MG63 (cell line): ENCODE data around the gene LTBP1. TPM values are rescaled to one million over a fixed set of nuclear protein-coding genes. Genes with fewer than 3 reads are reported as not detected.
"Not testable (repeated sequence)": the region's sequence is repeated elsewhere in the genome, so short reads cannot be mapped to it uniquely, and the experiment has no call there.

Experiments
- DNase-seq: peaks from one replicate; pipeline ENCODE4 v3.0.0-alpha.2; 2020
- H3K27me3 ChIP-seq: fragments of 250-450 bp; sonication (Bioruptor Pico); 2 replicates; pipeline ENCODE4 v1.5.1; 2020; ENCODE audit warnings: mild to moderate bottlenecking, moderate library complexity
- H3K36me3 ChIP-seq: fragments of 250-450 bp; sonication (Bioruptor Pico); 2 replicates; pipeline ENCODE4 v1.5.1; 2020; ENCODE audit warnings: mild to moderate bottlenecking, moderate library complexity
- H3K4me3 ChIP-seq: fragments of 250-450 bp; sonication (Bioruptor Pico); 2 replicates; pipeline ENCODE4 v1.5.1; 2020; ENCODE audit warnings: mild to moderate bottlenecking, moderate library complexity
- H3K9me3 ChIP-seq: fragments of 250-450 bp; sonication (Bioruptor Pico); 2 replicates; pipeline ENCODE4 v1.5.1; 2020; ENCODE audit warnings: mild to moderate bottlenecking, moderate library complexity
- total RNA-seq: library from RNA; depleted of rRNA; stranded (reverse); fragments of >200 nt; shearing (Covaris generic); gene quantifications from 2 replicates; pipeline ENCODE4 v1.2.3, GENCODE V29; 2014; ENCODE audit warnings: low replicate concordance; rRNA removed

Gene LTBP1, protein sequence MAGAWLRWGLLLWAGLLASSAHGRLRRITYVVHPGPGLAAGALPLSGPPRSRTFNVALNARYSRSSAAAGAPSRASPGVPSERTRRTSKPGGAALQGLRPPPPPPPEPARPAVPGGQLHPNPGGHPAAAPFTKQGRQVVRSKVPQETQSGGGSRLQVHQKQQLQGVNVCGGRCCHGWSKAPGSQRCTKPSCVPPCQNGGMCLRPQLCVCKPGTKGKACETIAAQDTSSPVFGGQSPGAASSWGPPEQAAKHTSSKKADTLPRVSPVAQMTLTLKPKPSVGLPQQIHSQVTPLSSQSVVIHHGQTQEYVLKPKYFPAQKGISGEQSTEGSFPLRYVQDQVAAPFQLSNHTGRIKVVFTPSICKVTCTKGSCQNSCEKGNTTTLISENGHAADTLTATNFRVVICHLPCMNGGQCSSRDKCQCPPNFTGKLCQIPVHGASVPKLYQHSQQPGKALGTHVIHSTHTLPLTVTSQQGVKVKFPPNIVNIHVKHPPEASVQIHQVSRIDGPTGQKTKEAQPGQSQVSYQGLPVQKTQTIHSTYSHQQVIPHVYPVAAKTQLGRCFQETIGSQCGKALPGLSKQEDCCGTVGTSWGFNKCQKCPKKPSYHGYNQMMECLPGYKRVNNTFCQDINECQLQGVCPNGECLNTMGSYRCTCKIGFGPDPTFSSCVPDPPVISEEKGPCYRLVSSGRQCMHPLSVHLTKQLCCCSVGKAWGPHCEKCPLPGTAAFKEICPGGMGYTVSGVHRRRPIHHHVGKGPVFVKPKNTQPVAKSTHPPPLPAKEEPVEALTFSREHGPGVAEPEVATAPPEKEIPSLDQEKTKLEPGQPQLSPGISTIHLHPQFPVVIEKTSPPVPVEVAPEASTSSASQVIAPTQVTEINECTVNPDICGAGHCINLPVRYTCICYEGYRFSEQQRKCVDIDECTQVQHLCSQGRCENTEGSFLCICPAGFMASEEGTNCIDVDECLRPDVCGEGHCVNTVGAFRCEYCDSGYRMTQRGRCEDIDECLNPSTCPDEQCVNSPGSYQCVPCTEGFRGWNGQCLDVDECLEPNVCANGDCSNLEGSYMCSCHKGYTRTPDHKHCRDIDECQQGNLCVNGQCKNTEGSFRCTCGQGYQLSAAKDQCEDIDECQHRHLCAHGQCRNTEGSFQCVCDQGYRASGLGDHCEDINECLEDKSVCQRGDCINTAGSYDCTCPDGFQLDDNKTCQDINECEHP (N-terminal part only)
- 93.9 and 95.7 TPM in 2 replicates for total RNA-seq

DNA sequence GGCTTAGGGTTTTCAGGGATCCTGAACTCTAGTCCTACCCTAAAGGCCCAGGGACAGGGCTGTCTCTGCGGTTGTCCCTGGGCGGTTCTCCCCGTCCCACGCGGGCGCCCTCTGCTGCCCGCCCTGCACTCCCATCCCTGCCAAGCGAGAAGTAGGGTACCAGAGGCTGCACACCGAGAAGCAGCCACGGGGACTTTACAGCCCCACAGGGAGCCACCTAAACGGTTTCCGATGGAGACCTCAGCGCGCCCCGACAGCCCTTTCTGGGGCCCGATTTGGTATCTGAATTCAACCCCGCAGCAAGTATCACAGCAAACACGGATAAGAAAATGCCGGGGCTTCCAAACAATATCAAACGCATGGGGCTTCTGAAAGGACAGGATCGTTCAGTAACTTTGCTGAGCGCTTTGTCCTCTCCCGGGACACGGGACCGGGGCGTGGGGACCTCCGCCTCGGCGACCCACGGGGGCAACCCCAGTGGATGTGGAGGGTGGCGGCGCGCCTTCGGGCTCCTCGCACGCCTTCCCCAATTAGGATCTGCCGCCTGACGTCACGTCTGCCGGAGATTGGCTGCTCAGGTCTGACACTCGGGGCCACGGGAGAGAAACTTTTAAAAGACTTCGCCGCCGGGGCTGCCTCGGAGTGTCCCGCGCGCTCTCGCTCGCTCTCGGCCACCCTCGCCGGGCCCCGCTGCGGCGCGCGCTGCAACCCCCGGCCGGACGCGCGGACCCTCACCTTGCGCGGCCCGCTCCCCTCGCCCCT lies at the start of gene LTBP1:
TSS of gene LTBP1 (plus strand) at position 640 of the 762 bp plus-strand sequence. CDS start 372 bp downstream, outside the sequence.
- H3K4me3 ChIP-seq, result peak within 1 kb of the TSS; percentile 59

DNA sequence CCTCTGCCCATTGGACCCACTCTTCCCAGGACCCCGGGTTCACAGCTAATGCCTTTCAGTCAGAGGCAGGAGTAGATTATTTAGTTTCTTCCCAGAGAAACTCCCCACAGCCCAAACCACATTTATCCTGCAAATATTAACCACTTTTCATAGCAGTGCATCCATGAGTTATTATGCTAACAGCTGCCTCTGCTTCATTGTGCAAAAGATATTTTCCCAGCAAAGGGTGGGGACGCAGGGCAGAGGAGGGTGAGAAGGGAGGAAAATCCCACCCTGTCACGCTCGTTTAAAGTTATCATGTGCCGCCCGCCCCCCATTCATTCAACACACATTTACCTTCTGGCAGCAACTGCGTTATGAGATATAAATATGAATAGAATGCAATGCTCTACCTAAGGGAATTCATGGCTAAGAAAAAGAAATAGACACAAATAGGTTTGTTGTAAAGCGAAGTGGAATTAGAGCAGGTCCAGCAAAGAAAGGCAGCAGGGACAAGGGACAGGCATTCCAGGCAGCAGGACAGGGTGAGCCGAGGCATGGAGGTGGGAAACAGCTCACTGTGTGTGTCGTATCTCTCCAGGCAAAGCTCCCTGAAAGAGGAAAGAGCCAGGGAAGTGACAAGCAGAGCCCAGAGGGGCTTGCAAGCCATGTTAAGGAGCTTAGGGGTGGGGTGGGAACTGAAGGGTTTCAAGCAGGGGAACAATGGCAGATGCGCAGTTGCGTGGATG lies 46.3 kb upstream of the LTBP1 start:
- Histone ChIP-seq H3K9me3 (no peaks in the 10 kb centered on the region), H3K36me3 (no peaks in the 10 kb centered on the region)

More for the DNA sequence above, at the start of gene LTBP1:
- no peaks in the 10 kb centered on the region for H3K27me3 ChIP-seq
- peak; percentile 80 for DNase-seq
- H3K36me3 ChIP-seq, result no peaks in the 10 kb centered on the region
- H3K9me3 ChIP-seq, result no peaks in the 10 kb centered on the region

DNA sequence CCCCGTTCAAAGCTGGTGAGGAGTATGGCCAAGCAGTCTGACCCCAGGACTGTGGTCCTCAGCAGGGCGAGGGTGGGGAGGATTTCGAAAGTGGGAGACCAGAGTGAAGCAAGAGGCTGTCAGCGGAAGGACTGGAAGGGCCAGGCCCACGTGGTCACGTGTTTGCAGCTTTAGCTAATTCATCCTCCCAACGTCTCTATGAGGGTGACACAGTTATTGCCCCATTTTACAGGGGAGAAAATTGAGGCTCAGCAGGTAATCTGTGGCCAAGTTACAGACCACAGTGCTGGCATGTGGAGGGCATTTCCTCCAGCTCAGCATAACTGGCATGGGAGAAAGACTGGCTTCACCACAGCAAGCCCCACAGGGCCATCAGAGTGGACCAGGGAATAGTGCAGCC lies 45.4 kb upstream of the LTBP1 start:
- H3K36me3 ChIP-seq, result no peaks in the 10 kb centered on the region
- DNase-seq, result no peak
- no peaks in the 10 kb centered on the region for H3K27me3 ChIP-seq
- H3K9me3 ChIP-seq, result no peaks in the 10 kb centered on the region
- no peak overlapping the region for H3K4me3 ChIP-seq

More for the DNA sequence above, 46.3 kb upstream of the LTBP1 start:
- Histone ChIP-seq H3K27me3 (no peaks in the 10 kb centered on the region), H3K4me3 (no peak overlapping the region)
- DNase-seq, result no peak

DNA sequence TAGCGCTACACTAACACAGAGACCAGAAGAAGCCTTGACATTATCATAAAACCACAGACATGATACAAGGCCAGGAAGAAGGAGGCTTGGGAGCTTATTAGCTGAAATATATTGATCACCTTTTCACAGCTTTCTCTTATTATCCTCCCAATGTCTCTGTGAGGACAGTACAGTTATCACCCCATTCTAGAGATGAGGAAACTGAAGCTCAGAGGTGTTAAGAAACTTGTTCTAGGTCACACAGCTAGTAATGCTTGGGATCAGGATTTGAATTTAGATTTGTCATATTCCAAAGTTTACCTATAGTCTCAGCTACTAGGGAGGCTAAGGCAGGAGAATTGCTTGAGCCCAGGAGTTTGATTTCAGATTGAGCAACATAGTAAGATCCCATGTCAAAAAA lies 44.6 kb upstream of the LTBP1 start:
- H3K27me3 ChIP-seq, result no peaks in the 10 kb centered on the region
- H3K9me3 ChIP-seq, result no peaks in the 10 kb centered on the region
- H3K4me3 ChIP-seq, result no peak overlapping the region
- H3K36me3 ChIP-seq, result no peaks in the 10 kb centered on the region
- no peak for DNase-seq

DNA sequence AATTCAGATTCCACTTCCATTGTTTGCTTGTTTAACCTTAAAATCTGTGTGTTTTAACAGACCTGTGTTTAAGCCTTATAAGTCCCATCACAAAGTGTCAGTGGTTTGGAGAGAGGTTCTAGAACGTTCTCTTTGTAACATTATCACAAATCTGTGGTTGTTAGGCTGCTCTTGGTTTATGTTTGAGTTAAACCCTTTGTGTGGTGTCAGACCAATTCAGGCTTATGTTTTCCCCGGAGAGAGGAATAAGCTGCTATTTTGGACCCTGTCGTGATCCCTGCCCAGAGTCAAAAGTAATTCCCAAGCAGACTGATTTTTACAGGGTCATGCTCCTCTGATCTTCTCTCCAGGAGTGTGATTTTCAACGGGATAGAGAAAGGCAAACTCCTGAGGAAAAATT lies 43.8 kb upstream of the LTBP1 start:
- no peak overlapping the region for H3K4me3 ChIP-seq
- DNase-seq, result no peak
- H3K27me3 ChIP-seq, result no peaks in the 10 kb centered on the region
- H3K36me3 ChIP-seq, result no peaks in the 10 kb centered on the region
- H3K9me3 ChIP-seq, result no peaks in the 10 kb centered on the region

DNA sequence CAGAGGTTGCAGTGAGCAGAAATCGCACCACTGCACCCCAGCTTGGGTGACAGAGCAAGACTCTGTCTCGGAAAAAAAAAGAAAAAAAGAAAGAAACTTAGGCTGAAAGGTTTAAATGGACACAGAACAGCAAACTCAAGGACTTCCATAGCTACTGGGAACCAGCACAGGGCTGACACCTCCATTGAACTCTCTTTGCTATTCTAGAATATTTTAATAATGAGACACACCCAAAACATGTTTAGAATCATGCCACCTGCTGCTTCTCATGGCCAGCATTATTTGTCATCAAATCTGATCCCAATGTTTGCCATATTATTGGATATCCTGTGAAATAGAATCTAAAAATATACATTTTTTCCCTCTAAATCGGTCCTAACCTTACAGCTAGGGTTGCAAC lies 42.7 kb upstream of the LTBP1 start:
- DNase-seq, result no peak
- no peaks in the 10 kb centered on the region for H3K36me3 ChIP-seq
- no peaks in the 10 kb centered on the region for H3K27me3 ChIP-seq
- H3K4me3 ChIP-seq, result no peak overlapping the region
- H3K9me3 ChIP-seq, result no peaks in the 10 kb centered on the region

DNA sequence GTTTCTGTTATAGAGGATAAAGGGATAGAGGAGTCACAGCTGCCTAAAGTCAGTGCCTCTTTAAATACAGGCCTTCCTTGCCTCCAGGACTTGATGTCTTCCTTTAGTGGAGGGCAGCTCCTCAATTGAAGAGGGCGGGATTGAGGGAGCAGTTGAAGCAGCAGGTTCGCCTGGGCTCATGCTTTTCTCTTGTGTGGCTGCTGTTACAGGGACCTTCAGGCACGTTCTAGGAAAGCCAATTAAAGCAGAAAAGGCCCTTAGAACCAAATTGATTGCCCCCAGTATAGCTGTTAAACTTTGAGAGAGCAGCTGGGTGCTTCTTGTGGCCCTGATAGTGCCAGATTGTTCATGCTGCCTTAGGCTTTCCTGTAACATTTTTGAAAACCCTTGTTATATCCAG lies 42.0 kb upstream of the LTBP1 start:
- DNase-seq, result no peak
- no peaks in the 10 kb centered on the region for H3K36me3 ChIP-seq

DNA sequence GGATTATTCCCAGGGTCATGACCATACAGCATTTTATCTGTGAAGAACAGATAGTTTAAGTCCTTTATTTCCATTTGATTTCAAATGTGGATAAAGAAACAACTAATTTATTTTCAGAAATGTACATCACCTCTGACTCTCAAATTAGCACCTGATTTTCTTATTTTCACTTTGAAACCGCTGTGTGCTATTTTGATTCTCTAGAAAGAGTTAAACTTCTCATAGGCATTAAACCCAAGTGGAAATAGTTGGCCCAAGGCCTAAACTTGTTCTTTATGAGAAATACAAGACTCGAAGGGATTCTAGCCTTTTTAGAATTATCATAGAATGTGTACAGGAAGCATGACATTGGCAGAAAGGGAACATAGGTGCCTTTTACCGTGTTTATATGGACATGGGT lies 41.5 kb upstream of the LTBP1 start:
- no peak for DNase-seq
- H3K27me3 ChIP-seq, result no peaks in the 10 kb centered on the region
- H3K4me3 ChIP-seq, result no peak overlapping the region
- no peaks in the 10 kb centered on the region for H3K36me3 ChIP-seq
- no peaks in the 10 kb centered on the region for H3K9me3 ChIP-seq

More for the DNA sequence above, 42.0 kb upstream of the LTBP1 start:
- Histone ChIP-seq H3K9me3 (no peaks in the 10 kb centered on the region), H3K4me3 (no peak overlapping the region), H3K27me3 (no peaks in the 10 kb centered on the region)

DNA sequence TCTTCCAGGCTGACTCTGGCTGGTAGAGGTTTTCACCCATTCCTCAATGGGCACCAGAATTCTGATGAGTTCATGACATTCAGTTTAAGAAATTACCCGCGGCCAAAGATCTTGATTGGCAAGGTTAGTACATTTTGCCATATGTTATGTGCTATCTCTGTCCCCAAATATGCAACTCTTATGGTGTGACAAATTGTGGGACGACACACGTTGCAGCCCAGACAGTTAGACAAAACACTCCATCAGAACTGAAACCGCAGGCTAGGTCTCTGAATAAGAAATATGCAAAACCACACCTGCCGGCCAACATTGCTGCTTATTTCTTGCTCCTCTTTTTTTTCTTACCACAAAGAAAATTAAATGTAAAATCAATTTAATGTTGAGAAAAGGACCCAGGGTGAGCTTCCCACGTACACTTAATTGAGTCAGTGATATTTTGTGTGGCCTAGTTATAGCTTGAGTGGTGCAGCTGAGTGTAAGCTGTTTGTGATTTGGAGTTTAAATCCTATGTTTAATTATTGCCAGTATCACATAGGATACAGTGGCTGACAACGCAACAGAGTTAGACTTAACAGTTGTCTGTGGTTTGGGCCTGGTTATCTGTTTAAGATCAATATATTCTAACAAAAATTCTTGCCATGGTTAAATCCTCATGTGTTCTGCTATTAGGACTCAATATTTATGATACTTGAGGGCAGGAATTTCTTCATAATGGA lies 35.7 kb upstream of the LTBP1 start:
- Histone ChIP-seq H3K36me3 (no peaks in the 10 kb centered on the region), H3K9me3 (no peaks in the 10 kb centered on the region), H3K4me3 (no peak overlapping the region), H3K27me3 (no peaks in the 10 kb centered on the region)
- no peak for DNase-seq

DNA sequence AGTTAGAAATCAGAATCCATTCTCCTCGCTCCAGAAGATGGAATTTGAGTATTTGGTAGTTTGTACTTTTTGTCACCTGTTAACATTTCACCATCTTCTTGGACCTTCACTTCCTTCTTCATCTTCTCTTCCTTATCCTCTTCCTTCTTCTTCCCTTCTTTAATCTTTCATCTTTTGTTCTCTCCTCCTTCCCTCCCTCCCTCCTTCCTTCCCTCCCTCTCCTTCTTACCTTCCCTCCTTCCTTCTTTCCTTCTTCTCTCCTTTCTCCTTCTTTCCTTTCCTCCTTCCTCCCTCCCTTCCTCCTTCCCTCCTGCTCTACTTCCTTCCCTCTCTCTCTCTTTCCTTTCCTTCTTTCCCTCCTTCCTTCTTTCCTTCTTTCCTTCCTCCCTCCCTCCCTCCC lies 31.1 kb upstream of the LTBP1 start:
- no peak overlapping the region for H3K4me3 ChIP-seq
- DNase-seq, result no peak
- H3K36me3 ChIP-seq, result no peaks in the 10 kb centered on the region
- H3K9me3 ChIP-seq, result no peaks in the 10 kb centered on the region
- no peaks in the 10 kb centered on the region for H3K27me3 ChIP-seq

DNA sequence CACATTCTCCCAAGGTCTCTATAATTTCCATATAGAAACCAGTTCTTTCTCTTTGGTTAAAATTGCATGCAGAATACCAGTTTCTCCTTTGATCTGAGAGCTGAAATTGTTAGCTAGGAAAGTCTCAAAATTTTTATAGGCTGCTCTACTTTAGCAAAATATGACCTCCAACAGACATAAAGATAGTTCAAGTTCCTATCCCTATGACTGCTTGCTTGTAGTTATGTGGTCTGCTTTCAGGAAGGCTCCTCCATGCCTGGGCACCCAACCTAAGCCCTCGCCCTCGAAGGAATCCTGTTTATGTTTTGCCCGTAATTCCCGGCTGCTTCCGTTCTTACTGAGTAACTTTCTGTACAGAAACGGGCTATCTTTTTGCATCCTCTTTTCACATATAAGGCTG lies 28.0 kb upstream of the LTBP1 start:
- Histone ChIP-seq H3K9me3 (no peaks in the 10 kb centered on the region), H3K36me3 (no peaks in the 10 kb centered on the region), H3K27me3 (no peaks in the 10 kb centered on the region), H3K4me3 (no peak overlapping the region)
- DNase-seq, result no peak

DNA sequence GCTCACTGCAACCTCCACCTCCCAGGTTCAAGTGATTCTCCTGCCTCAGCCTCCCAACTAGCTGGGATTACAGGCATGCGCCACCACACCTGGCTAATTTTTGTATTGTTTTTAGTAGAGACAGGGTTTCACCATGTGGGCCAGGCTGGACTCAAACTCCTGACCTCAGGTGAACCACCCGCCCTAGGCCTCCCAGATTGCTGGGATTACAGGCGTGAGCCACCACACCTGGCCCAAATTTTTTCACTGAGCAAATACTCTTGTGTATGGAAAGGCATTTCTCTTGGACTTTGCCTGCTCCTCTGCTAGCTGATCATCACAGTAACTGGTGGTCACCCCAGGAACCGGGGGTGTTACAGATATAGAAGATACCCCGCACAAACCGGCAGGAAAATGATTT lies 26.9 kb upstream of the LTBP1 start:
- DNase-seq, H3K9me3 ChIP-seq, H3K27me3 ChIP-seq, H3K36me3 ChIP-seq, H3K4me3 ChIP-seq: not testable (repeated sequence)

DNA sequence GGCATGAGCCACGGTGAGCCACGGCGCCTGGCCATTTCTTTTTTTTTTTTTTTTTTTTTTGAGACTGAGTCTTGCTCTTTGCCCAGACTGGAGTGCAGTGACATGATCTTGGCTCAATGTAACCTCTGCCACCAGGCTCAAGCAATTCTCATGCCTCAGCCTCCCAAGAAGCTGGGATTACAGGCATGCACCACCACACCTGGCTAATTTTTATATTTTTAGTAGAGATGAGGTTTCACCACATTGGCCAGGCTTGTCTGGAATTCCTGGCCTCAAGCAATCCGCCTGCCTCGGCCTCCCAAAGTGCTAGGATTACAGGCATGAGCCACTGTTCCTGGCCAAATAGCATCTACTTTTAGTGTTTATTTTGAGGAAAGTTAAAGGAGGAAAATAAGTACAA lies 25.3 kb upstream of the LTBP1 start:
- not testable (repeated sequence) for DNase-seq, H3K9me3 ChIP-seq, H3K4me3 ChIP-seq, H3K36me3 ChIP-seq, H3K27me3 ChIP-seq

DNA sequence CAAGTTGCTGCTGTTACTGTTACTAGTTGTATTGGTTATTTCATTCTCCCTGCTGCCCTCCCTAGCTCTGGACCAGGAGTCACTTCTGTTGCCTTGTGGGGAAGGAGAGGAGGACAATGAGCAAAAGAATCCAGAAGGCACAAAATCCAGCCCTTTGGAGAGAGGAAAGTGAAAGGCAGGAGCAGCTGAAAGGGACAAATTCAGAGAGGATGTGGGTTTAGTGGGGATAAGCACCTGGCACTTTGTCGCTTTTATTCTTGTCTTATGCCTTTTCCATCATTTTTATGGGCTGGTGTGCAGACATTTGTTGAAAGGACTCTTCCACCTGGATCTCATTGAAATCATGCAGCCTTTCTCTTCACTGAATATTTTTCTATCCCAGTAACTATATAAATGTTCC lies 24.3 kb upstream of the LTBP1 start:
- no peaks in the 10 kb centered on the region for H3K9me3 ChIP-seq
- H3K27me3 ChIP-seq, result no peaks in the 10 kb centered on the region
- DNase-seq, result no peak
- H3K4me3 ChIP-seq, result no peak overlapping the region
- H3K36me3 ChIP-seq, result no peaks in the 10 kb centered on the region

DNA sequence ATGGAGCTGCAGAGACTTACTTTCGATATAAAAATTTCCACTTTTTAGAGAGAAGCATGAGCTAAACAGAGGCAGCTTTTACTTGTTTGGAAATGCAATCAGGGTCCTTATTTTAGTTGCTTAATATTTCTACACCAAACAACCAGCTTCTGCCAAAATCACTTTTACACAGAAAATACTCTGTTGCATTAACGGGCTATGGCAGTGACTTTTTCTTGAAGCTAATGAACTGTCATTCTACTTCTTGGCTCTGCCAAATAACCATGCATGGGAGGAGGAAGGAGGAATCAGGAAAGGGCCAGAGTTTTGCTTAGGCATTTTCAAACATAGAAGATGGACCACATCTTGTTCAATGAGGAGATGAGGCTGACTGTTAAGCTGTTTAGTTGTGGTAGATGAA lies 23.6 kb upstream of the LTBP1 start:
- H3K9me3 ChIP-seq, result no peaks in the 10 kb centered on the region
- H3K36me3 ChIP-seq, result no peaks in the 10 kb centered on the region
- DNase-seq, result no peak
- H3K4me3 ChIP-seq, result no peak overlapping the region
- no peaks in the 10 kb centered on the region for H3K27me3 ChIP-seq
